HG03159 (cell line): ENCODE measurements around the gene IGSF8.
A peak's percentile ranks its signal among the peaks of the same experiment; 100 is the strongest.

Experiments used
- ATAC-seq: cut with Tn5 transposase; IDR thresholded peaks from one replicate; pipeline ENCODE4 v1.9.1; 2021; ENCODE audit warnings: mild to moderate bottlenecking, moderate library complexity; ENCODE audit not compliant: unreplicated experiment

Gene IGSF8

GRCh38 chr1:160091666-160092223 lies 6.7 kb downstream of the IGSF8 start:
- ATAC-seq, result no peak

- no peak for ATAC-seq
Observed at GRCh38 chr1:160090760-160091159, 7.7 kb downstream of the IGSF8 start.

- ATAC-seq, result no peak
Observed at GRCh38 chr1:160089883-160090282, 8.5 kb downstream of the IGSF8 start.

GRCh38 chr1:160087118-160087662 lies 11.2 kb downstream of the IGSF8 start:
- no peak for ATAC-seq

- ATAC-seq, result no peak
Observed at GRCh38 chr1:160086456-160086892, 11.9 kb downstream of the IGSF8 start.

- no peak for ATAC-seq
Observed at GRCh38 chr1:160085686-160086455, 12.5 kb downstream of the IGSF8 start.

GRCh38 chr1:160084771-160085321 lies 13.6 kb downstream of the IGSF8 start:
- ATAC-seq, result no peak

GRCh38 chr1:160083968-160084770 lies 14.2 kb downstream of the IGSF8 start:
- ATAC-seq, result no peak

- ATAC-seq, result no peak
Observed at GRCh38 chr1:160082926-160083325, 15.5 kb downstream of the IGSF8 start.

- ATAC-seq, result no peak
Observed at GRCh38 chr1:160082487-160082886, 15.9 kb downstream of the IGSF8 start.

- no peak for ATAC-seq
Observed at GRCh38 chr1:160081261-160081936, 17.0 kb downstream of the IGSF8 start, which contains the start of gene KCNJ9. Gene KCNJ9, plus strand, starts transcription at chr1:160081538. Its CDS starts 2,493 bp downstream, at chr1:160084031.

- no peak for ATAC-seq
Observed at GRCh38 chr1:160080381-160081100, 17.9 kb downstream of the IGSF8 start.

GRCh38 chr1:160079448-160079847 lies 19.0 kb downstream of the IGSF8 start:
- ATAC-seq, result no peak

- peak; percentile 67 for ATAC-seq
Observed at GRCh38 chr1:160078512-160079195, 19.8 kb downstream of the IGSF8 start.

GRCh38 chr1:160077486-160077885 lies 20.9 kb downstream of the IGSF8 start:
- ATAC-seq, result no peak

- no peak for ATAC-seq
Observed at GRCh38 chr1:160076295-160076694, 22.1 kb downstream of the IGSF8 start.

- ATAC-seq, result no peak
Observed at GRCh38 chr1:160075836-160076235, 22.6 kb downstream of the IGSF8 start.

- no peak for ATAC-seq
Observed at GRCh38 chr1:160074865-160075264, 23.6 kb downstream of the IGSF8 start.

- ATAC-seq, result no peak
Observed at GRCh38 chr1:160071289-160071688, 27.1 kb downstream of the IGSF8 start.
